GM18505 (cell line): ENCODE measurements around the gene EDEM3.

Experiments
- ATAC-seq: cut with Tn5 transposase; IDR thresholded peaks from one replicate; pipeline ENCODE4 v1.9.1; 2021; ENCODE audit not compliant: unreplicated experiment
- POLR2A ChIP-seq: IDR thresholded peaks from 4 replicates; pipeline ENCODE4 v1.6.1; 2011; ENCODE audit warnings: borderline replicate concordance; ENCODE audit not compliant: insufficient read depth, insufficient read length; ENCODE audit errors: extremely low read depth

EDEM3 gene

GRCh38 chr1:184761969-184762485 is 7.4 kb upstream of the EDEM3 start:
- no peak for TF ChIP-seq POLR2A
- ATAC-seq, result no peak

- no peak for TF ChIP-seq POLR2A
- no peak for ATAC-seq
These were observed 5.0 kb upstream of the EDEM3 start for GRCh38 chr1:184759651-184760050.

- no peak for ATAC-seq
- TF ChIP-seq POLR2A, result no peak
These were observed 4.5 kb upstream of the EDEM3 start for GRCh38 chr1:184759112-184759511.

- ATAC-seq, result no peak
- no peak for TF ChIP-seq POLR2A
These were observed 3.2 kb upstream of the EDEM3 start for GRCh38 chr1:184757891-184758290.

- no peak for TF ChIP-seq POLR2A
- no peak for ATAC-seq
These were observed 2.7 kb upstream of the EDEM3 start for GRCh38 chr1:184757406-184757805.

- peak; percentile 1 for ATAC-seq
- peak; percentile 12 for TF ChIP-seq POLR2A
These were observed 788 bp upstream of the EDEM3 start for GRCh38 chr1:184755226-184756065.

GRCh38 chr1:184753608-184754475 is 816 bp downstream of the EDEM3 start:
- peak; percentile 7 for ATAC-seq
- TF ChIP-seq POLR2A, result no peak

- no peak for TF ChIP-seq POLR2A
- ATAC-seq, result no peak
These were observed 1.5 kb downstream of the EDEM3 start for GRCh38 chr1:184753117-184753516.

GRCh38 chr1:184752656-184753055 is 2.0 kb downstream of the EDEM3 start:
- no peak for TF ChIP-seq POLR2A
- no peak for ATAC-seq

- ATAC-seq, result no peak
- no peak for TF ChIP-seq POLR2A
These were observed 5.9 kb downstream of the EDEM3 start for GRCh38 chr1:184748740-184749139.

GRCh38 chr1:184747089-184747955 is 7.3 kb downstream of the EDEM3 start:
- peak; percentile 82 for ATAC-seq
- no peak for TF ChIP-seq POLR2A

- no peak for TF ChIP-seq POLR2A
- no peak for ATAC-seq
These were observed 8.6 kb downstream of the EDEM3 start for GRCh38 chr1:184745929-184746638.
